HCT116 (cell line): Measurements from ENCODE around the gene ATXN1. TPM values are rescaled to one million over a fixed set of nuclear protein-coding genes. Genes with fewer than 3 reads are reported as not detected.

ENCODE experiments used
- ATAC-seq: fragments of 200-7000 bp; cut with Tn5 transposase; 2 replicates; pipeline ENCODE4 v1.9.1; 2020; ENCODE audit warnings: mild to moderate bottlenecking, moderate library complexity
- BruUV-seq: library from RNA; stranded (reverse); fragments of 400-500 nt; replicated peaks from 2 replicates; lab custom pipeline; 2021; lab: Mats Ljungman, UMichigan
- CTCF ChIA-PET: fragments of 300-600 bp; sonication (Branson Sonifier 250); formaldehyde crosslinking; loops from one replicate; lab custom pipeline; 2021; ENCODE audit warnings: antibody characterized with exemption; lab: Charles Lee
- POLR2A ChIA-PET: fragments of 300-600, 350-600 bp; sonication (Branson Sonifier 250); formaldehyde crosslinking; loops from one replicate; lab custom pipeline; 2021; ENCODE audit warnings: antibody characterized with exemption; lab: Charles Lee
- RAD21 ChIA-PET, 2 experiments: fragments of 300-600 bp; sonication (Branson Sonifier 250); formaldehyde crosslinking; loops; one replicate each; lab custom pipeline; 2023; ENCODE audit warnings: low total read pairs in 2 of 2; ENCODE audit not compliant: uncharacterized antibody in 2 of 2, unreplicated experiment in 2 of 2, low non-redundant PET in 1 of 2; lab: Charles Lee
- DNase-seq: peaks from one replicate; pipeline ENCODE4 v3.0.0-alpha.2; 2010; ENCODE audit warnings: low read depth, low spot score
- H2AFZ ChIP-seq: fragments of 200-600 bp; shearing (Covaris generic), sonication (generic); 2 replicates; pipeline ENCODE4 v1.6.1; 2017; ENCODE audit warnings: low read depth, mixed run types, mixed read lengths, antibody characterized with exemption, low read length; ENCODE audit not compliant: poor library complexity, severe bottlenecking
- H3K27ac ChIP-seq: 2 replicates; pipeline ENCODE4 v1.5.1; 2012; ENCODE audit warnings: low read depth, low read length
- H3K27me3 ChIP-seq: fragments of 200-600 bp; sonication (generic); 2 replicates; pipeline ENCODE4 v1.6.1; 2016; ENCODE audit warnings: mixed run types, low read length, mixed read lengths; ENCODE audit not compliant: insufficient read depth
- H3K36me3 ChIP-seq, 2 experiments: fragments of 200-500 bp in 1 of 2; fragments of 200-600 bp in 1 of 2; sonication (Bioruptor generic) in 1 of 2; sonication (generic) in 1 of 2; 2 replicates each; pipeline versions ENCODE4 v1.5.1 to v1.6.1; 2014 to 2016; ENCODE audit warnings: low read length in 2 of 2, inconsistent platforms in 1 of 2, mixed read lengths in 1 of 2, mixed run types in 1 of 2; ENCODE audit not compliant: insufficient read depth in 2 of 2, control insufficient read depth in 1 of 2
- H3K4me1 ChIP-seq, 2 experiments: fragments of 200-600 bp in 1 of 2; sonication (generic) in 1 of 2; 2 replicates each; pipeline versions ENCODE4 v1.5.1 to v1.6.1; 2012 to 2017; ENCODE audit warnings: low read length in 2 of 2, inconsistent platforms in 1 of 2, mild to moderate bottlenecking in 1 of 2, mixed read lengths in 1 of 2, mixed run types in 1 of 2, moderate library complexity in 1 of 2; ENCODE audit not compliant: insufficient read depth in 2 of 2, control insufficient read depth in 1 of 2
- H3K4me2 ChIP-seq: fragments of 200-600 bp; sonication (generic); 2 replicates; pipeline ENCODE4 v1.6.1; 2017; ENCODE audit warnings: mixed run types, low read length, mixed read lengths
- H3K4me3 ChIP-seq, 2 experiments: fragments of 200-600 bp in 1 of 2; sonication (generic) in 1 of 2; replicated peaks in 1 of 2; 2 replicates each; pipeline ENCODE4 v1.5.1; 2011 to 2016; ENCODE audit warnings: low read length in 2 of 2, control low read depth in 1 of 2, low read depth in 1 of 2, mild to moderate bottlenecking in 1 of 2, mixed read lengths in 1 of 2, mixed run types in 1 of 2
- H3K79me2 ChIP-seq: fragments of 200-600 bp; sonication (generic); 2 replicates; pipeline ENCODE4 v1.6.1; 2017; ENCODE audit warnings: mild to moderate bottlenecking, mixed run types, low read length, moderate library complexity, mixed read lengths; ENCODE audit not compliant: insufficient read depth
- H3K9ac ChIP-seq: fragments of 200-600 bp; sonication (generic); 2 replicates; pipeline ENCODE4 v1.6.1; 2016; ENCODE audit warnings: low read length, mixed read lengths
- H3K9me2 ChIP-seq: fragments of 200-600 bp; sonication (generic), shearing (Covaris generic); 2 replicates; pipeline ENCODE4 v1.6.1; 2017; ENCODE audit warnings: mixed run types, mild to moderate bottlenecking, moderate library complexity; ENCODE audit not compliant: insufficient read depth
- H3K9me3 ChIP-seq, 2 experiments: fragments of 200-500 bp in 1 of 2; fragments of 200-600 bp in 1 of 2; sonication (Bioruptor generic) in 1 of 2; sonication (generic) in 1 of 2; 2 replicates each; pipeline ENCODE4 v1.6.1; 2014 to 2017; ENCODE audit warnings: low read length in 2 of 2, mixed read lengths in 2 of 2, inconsistent platforms in 1 of 2, low read depth in 1 of 2, mild to moderate bottlenecking in 1 of 2, mixed run types in 1 of 2, moderate library complexity in 1 of 2; ENCODE audit not compliant: control insufficient read depth in 1 of 2, insufficient read depth in 1 of 2
- H4K20me1 ChIP-seq: fragments of 200-600 bp; sonication (generic), shearing (Covaris generic); 2 replicates; pipeline ENCODE4 v1.6.1; 2017; ENCODE audit warnings: mixed run types, mild to moderate bottlenecking, moderate library complexity; ENCODE audit not compliant: insufficient read depth
- ATF3 ChIP-seq: IDR thresholded peaks from 2 replicates; pipeline ENCODE4 v1.6.1; 2012
- CTCF ChIP-seq, 3 experiments: fragments of 200-600 bp in 1 of 3; sonication (generic) in 1 of 3; IDR thresholded peaks in 2 of 3; conservative IDR thresholded peaks in 1 of 3; 2 replicates each; pipeline ENCODE4 v1.5.1; 2012 to 2017; ENCODE audit warnings: low read depth in 2 of 3, low read length in 2 of 3, antibody characterized with exemption in 1 of 3, borderline replicate concordance in 1 of 3, control low read depth in 1 of 3, mild to moderate bottlenecking in 1 of 3, mixed read lengths in 1 of 3, mixed run types in 1 of 3, moderate library complexity in 1 of 3; ENCODE audit not compliant: insufficient read depth in 1 of 3
- ELF1 ChIP-seq: IDR thresholded peaks from 2 replicates; pipeline ENCODE4 v1.6.1; 2012; ENCODE audit warnings: low read depth, borderline replicate concordance
- EZH2 ChIP-seq: fragments of 200-600 bp; sonication (generic); IDR thresholded peaks from 2 replicates; pipeline ENCODE4 v1.6.1; 2017; ENCODE audit warnings: antibody characterized with exemption, mixed run types
- JUND ChIP-seq: IDR thresholded peaks from 2 replicates; pipeline ENCODE4 v1.6.1; 2012
- MAX ChIP-seq: IDR thresholded peaks from 2 replicates; pipeline ENCODE4 v1.6.1; 2012
- TCF7L2 ChIP-seq: IDR thresholded peaks from 2 replicates; pipeline ENCODE4 v1.7.0; 2011; ENCODE audit warnings: borderline replicate concordance, inconsistent platforms; ENCODE audit not compliant: insufficient read depth, insufficient read length; ENCODE audit errors: extremely low read depth
- YY1 ChIP-seq: IDR thresholded peaks from 2 replicates; pipeline ENCODE4 v1.6.1; 2011; ENCODE audit warnings: low read length, low read depth, moderate library complexity, mild to moderate bottlenecking; ENCODE audit not compliant: insufficient replicate concordance; ENCODE audit errors: extremely low read depth
- ZBTB33 ChIP-seq: IDR thresholded peaks from 2 replicates; pipeline ENCODE4 v1.6.1; 2011; ENCODE audit warnings: mild to moderate bottlenecking, low read length, moderate library complexity; ENCODE audit not compliant: insufficient replicate concordance; ENCODE audit errors: extremely low read depth
- intact Hi-C: fragments of 100-400 bp; cut with micrococcal nuclease; formaldehyde crosslinking; loops from 2 replicates; pipeline ENCODE4 v1.10.0; 2022
- total RNA-seq: library from RNA; stranded (reverse); gene quantifications from one replicate; pipeline ENCODE4 v1.2.1, GENCODE V29; 2021; ENCODE audit not compliant: unreplicated experiment

Gene ATXN1
- total RNA-seq, 1 experiment from 2014 or later, result 21.0 TPM

- Histone ChIP-seq H3K9ac (no peak overlapping the region), H3K9me2 (no peaks in the 10 kb centered on the region), H2AFZ (no peak overlapping the region), H3K4me1 (no peaks in the 10 kb centered on the region), H3K27me3 (no peaks in the 10 kb centered on the region), H3K4me3 (no peak overlapping the region), H3K27ac (no peak overlapping the region), H3K4me2 (no peak overlapping the region), H3K79me2 (no peaks in the 10 kb centered on the region), H3K9me3 (no peaks in the 10 kb centered on the region), H4K20me1 (no peaks in the 10 kb centered on the region), H3K36me3 (no peaks in the 10 kb centered on the region)
- TF ChIP-seq JUND (no peak), ZBTB33 (no peak), ATF3 (no peak), TCF7L2 (no peak), ELF1 (no peak), YY1 (no peak), EZH2 (no peak), MAX (no peak), CTCF (IDR thresholded peaks at IDR 0.05 in 2 of 3, conservative IDR thresholded peaks at IDR 0.05 in 1 of 3; ENCODE audit: borderline replicate concordance in 1 of 3, insufficient read depth in 1 of 3, low read depth in 2 of 3, low read length in 2 of 3) (no peak)
- ChIA-PET POLR2A (no interaction called here), CTCF (no interaction called here), RAD21 (no interaction called here)
- no TSS peak for BruUV-seq
- intact Hi-C loops, result no loop called here
- ATAC-seq, result no peak
- no peak for DNase-seq
Measured at GRCh38 chr6:16367571-16367970, 393.7 kb downstream of the ATXN1 start.
